Measurements from ENCODE around the gene ZBED3.
"Not testable (repeated sequence)": the region's sequence is repeated elsewhere in the genome, so short reads cannot be mapped to it uniquely, and the experiment has no call there.

ZBED3 gene, protein sequence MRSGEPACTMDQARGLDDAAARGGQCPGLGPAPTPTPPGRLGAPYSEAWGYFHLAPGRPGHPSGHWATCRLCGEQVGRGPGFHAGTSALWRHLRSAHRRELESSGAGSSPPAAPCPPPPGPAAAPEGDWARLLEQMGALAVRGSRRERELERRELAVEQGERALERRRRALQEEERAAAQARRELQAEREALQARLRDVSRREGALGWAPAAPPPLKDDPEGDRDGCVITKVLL

DNA sequence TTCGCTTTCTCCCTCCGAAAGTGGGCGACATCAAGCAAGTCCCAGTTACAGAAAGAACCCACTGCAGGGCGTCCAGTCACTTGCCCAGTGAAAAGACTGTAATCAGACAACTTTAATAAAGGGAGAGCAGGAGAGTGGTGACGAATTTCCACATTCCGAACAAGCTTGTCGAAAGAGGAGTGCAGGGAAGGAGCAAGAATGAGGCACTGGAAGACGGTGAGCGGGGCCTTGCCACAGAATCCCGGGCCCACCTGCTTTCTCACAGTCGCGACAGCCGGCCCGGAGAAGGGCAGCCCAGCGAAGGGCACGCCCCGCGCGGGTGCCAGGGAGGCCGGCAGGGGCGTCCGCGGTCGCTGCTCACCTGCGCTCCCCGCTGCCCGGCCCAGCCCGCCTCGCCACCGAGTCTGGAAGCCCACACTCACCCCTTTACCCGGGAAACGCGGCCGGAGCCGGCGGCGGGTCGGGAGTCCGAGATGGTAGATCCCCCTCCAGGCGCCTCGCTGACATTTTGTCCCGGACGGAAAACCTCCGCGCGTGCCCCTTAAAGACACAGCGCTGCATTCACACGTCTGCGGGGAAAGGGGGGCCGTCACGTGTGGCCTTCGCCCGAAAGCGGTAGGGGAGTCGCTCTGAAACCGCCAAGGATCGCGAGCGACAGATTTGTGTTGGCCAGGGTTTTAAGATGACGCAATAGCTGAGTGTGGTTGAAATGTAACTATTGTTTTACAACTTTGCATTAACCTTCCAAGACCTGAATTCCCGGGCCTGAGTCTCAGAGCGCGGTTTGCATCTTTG, at the start of gene ZBED3:
Gene ZBED3, minus strand, starts transcription at position 597 of the 795 bp plus-strand sequence. CDS start 9,407 bp downstream, outside the sequence.
- DNase-seq, result peak; percentile 46

DNA sequence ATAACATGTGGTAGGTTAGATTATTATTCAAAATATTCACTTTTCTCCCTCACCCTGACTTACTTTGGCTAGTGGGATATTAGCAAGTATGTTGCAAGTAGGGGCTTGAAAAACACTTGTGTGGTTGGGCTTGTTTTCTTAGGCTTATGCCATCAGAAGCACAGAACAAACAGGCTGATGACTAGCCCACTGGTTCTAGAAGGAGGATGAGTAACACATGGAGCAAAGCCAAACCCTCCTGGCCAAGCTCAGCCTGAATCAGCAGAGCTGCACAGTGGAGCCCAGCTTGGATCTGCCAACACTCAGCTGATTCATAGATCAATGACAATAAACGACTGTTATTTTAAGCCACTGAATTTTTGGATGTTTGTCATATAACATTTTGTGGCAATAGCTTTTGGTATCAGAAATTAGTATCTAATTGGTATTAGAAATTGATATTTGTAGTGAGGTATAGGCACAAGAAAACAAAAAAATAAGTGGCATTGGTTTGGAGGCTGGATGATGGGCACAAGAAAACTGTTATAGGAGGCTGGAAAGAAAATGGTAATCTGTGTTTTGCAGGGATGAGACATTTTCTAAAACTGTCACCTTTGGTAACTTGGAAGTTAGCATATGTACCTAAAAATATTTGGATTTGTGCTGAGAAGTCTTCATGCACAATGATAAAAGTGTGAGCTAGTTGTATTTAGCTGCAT, 46.1 kb upstream of the ZBED3 start:
- DNase-seq, result no peak

DNA sequence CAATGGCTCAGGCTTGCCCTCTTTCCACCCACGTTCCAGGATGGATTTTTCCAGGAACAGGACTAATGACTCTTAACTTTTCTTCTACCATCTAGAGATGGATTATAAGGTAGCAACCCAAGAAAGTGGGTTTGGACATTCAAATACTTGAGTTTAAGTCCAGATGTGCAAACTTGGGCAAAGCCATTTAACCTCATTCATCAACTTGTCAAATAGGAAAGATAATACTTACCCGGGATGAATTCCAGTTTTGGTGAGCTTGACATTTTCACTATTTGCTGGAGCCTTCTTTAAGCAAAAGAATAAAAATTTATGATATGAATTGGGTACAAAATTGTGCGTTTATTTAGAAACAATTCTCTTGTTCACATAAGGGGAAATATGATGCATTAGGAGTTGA, 44.3 kb upstream of the ZBED3 start:
- DNase-seq, result no peak

DNA sequence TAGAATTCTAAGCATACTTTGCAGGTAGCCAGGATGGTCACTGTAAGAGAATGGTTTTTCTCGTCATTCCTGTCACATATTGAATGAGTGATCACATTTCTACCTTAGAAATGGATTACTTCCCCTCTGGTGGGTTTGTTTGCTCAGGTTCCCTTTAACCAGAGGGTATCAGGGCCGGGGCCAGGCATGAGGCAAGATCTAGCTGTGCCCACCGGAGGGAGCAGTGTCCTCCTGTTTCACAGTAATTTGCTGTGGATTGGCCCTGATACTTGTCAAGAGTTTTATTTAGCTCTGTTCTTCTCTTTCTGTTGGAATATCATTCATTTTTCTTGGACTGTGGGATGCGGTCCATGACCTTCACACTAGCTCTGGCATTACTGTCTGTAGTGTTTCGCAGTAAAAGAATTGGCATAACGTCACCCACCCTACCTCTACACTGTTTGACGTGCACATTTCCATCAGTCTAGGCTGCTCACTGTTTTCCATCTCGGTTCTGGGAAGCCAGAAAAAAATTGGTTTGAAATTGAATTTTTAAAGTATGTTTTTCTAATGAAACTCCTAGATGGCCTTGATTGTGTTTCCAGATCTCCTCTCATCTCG, 42.4 kb upstream of the ZBED3 start:
- DNase-seq, result peak; percentile 14

DNA sequence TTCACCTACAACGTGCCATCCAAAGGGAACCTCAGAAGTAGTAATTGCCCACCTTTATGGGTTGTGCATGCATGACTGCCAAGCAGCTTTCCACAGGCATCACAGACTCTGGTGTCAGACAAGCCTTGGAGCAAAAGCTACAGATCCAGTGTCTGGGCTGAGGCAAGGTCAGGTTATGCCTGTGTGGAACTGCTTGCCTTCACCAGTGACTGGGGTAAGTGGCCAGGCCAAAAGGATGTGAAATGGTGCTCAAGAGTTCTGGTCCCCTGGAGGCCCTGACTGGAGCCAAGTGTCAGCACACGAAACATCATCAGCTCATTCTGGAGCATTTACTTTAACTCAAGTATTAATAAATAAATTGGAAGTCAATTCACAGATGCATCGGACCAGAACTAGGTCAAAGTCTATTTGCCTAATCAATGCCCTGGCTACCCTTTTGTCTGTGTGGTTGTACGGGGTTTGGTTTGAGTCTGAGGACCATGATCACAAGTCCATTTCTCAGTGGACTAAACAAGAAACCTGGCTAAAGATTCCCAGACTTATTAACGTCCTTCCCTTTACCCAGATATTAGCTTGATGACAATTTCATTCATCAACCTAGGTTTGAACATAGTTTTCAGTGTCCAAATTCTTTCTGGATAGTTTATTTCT, 41.5 kb upstream of the ZBED3 start:
- no peak for DNase-seq

DNA sequence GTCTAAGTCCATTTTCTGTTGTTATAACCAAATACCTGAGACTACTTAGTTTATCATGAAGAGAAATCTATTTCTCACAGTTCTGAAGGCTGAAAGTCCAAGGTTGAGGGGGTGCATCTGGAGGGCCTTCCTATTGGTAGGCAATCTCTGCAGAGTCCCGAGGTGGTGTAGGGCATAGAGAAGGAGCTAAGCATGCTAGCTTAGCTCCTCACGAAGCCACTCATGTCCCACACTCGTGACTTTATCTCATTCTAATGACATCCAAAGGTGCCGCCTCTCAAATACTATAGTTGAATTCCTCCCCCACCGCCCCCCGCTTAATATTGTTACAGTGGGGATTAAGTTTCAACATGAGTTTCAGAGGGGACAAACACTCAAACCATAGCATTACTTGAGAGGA, 36.0 kb upstream of the ZBED3 start:
- DNase-seq, result no peak

DNA sequence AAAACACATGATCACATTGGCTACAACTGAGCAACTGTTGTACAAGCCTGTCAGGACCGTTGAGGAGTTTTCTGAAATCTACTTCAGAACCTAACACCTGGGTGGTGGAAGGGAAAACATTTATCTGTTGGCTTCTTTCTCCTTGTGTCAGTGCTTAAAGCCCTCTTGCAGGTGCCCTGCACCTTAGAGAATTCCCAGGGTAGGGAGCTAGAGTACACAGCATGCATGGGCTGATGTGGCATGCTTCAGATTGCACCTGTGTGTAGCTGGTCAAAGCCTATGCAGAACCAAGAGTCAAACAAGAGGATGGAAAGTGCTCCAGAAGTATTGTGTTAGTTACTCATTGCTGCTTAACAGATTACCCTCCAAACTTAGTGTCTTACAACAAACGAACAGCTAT, 33.6 kb upstream of the ZBED3 start:
- DNase-seq, result no peak

DNA sequence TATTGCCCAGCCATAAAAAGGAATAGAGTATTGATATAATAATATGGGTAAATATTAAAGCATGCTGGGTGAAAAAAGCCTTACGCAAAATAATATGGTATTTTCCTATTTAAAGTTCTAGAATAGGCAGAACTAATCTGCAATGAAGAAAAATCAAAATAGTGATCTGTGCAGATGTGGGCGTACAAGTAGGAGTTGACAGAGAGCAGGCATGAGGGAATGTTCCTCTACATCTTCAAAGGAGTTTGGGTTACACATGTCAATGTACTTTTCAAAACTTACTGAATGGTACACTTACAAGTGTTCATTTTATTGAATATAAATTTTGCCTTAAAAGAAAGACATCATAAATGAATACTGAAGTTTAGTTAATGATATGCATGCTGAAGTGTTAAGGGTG, 33.0 kb upstream of the ZBED3 start:
- DNase-seq, result no peak

DNA sequence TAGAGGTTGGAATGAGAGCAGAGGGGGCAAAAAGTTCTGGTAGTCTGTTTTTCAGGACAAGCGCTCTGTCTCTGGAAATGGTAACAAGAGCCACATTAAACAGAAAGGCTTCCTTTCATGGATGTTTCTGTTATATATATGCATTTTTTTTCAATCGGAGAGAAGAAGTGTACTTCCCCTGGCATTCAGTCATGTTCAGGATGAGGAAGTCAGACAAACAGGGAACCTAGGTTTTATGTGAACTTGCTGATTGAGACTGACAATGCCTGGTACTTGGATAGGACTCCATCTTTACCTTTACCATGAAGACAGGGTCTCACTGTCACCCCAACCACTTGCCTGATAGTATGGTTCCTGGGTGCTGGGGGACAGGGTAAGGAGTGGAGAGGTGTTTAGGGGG, 30.1 kb upstream of the ZBED3 start:
- no peak for DNase-seq

DNA sequence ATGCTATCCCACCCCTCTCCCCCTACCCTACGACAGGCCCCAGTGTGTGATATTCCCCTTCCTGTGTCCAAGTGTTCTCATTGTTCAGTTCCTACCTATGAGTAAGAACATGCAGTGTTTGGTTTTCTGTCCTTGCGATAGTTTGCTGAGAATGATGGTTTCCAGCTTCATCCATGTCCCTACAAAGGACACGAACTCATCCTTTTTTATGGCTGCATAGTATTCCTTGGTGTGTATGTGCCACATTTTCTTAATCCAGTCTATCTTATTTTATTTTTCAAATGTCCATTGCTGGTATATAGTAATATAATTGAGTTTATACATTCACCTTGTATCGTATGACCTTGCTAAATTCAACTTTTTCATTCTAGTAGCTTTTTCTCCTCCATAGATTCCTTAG, 19.9 kb upstream of the ZBED3 start:
- not testable (repeated sequence) for DNase-seq

DNA sequence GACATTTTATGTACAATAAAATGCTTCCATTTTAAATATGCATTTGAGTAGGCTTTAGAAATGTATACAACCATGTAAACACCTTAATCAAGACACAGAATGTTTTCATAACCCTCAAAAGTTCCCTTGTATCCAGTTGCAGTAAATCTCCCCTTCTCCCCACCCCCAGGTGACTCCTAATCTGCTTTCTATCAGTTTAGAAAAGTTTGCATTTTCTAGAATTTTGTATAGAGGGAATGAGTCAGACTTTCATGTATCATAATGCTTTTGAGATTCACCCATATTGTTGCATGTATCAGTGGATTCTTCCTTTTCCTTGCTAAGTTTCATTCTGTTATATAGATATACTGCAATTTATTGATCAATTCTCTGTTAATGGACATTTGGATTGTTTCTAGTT, 17.7 kb upstream of the ZBED3 start:
- no peak for DNase-seq

DNA sequence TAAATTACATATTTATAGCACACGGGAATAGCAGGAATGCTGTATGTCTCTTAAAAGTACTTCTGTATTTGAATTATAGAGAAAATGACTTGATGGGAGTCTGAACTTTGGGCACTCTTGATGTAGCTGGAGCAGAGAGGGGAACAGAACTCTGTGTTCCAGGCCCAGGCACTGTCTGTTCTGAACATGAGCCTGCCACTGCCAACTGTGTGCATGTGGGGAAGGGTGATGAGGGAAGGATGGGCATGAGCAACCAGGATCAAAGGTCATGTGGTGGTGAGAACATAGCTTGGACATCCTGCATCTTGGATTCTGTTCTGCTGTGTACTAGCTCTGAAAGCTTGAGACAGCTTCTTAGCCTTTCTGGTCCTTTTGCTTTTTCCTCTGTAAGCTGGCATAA, 16.4 kb upstream of the ZBED3 start:
- DNase-seq, result no peak

DNA sequence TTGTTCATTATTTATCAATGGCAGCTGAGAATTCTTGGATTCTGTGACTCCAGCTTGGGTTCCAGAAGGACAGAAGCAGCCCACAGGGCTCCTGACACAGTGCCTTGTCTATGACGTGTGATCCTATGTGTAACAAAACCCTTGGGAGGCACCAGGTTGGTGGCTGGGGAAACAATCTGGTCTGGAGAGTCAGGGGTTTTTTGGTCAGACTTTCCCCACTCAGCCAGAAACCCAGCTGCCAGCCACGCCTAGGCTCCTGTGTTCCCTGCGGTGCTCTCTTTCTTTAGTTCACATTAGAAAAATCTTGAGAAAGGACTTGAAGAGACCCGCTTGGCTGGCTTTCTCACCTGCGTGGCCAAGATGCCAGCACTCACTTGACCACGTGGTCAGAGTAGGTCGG, 15.5 kb upstream of the ZBED3 start:
- no peak for DNase-seq

DNA sequence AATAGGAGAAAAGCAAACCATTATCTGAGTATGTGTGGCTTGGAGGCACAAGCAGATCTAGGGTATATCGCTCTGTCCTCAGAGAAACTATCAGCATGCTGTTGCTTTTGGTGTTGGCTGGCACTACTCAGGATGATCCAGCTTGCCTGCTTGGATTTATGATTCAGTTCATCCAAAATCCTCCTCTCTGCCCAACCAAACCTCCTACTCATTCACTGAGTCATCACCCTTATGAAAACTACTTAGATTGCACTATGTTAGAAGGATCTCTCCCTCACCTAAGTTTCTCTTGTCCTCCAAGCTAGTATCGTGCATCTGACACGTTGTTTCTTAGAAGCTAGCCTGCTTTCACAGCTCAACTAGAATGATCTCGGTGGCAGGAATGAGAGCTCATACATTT, 14.2 kb upstream of the ZBED3 start:
- DNase-seq, result no peak

DNA sequence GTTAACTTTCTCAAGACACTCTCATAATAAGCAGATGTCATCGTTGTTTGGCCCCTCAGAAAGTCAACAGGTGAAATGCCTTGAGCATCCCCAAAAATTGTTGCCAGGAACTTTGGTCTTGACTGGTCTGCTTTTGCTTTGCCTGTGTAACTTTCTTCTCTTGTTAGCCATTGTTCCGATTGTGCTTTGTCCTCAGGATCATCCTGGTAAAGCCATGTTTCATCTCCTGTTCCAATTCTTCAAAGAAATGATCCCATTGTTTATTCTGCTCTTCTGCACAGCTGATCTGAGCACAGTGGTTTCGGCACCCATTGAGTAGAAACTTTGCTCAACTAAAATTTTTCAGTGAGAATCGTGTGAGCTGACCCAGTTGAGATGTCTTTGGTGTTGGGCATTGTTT, 8.1 kb upstream of the ZBED3 start:
- no peak for DNase-seq

DNA sequence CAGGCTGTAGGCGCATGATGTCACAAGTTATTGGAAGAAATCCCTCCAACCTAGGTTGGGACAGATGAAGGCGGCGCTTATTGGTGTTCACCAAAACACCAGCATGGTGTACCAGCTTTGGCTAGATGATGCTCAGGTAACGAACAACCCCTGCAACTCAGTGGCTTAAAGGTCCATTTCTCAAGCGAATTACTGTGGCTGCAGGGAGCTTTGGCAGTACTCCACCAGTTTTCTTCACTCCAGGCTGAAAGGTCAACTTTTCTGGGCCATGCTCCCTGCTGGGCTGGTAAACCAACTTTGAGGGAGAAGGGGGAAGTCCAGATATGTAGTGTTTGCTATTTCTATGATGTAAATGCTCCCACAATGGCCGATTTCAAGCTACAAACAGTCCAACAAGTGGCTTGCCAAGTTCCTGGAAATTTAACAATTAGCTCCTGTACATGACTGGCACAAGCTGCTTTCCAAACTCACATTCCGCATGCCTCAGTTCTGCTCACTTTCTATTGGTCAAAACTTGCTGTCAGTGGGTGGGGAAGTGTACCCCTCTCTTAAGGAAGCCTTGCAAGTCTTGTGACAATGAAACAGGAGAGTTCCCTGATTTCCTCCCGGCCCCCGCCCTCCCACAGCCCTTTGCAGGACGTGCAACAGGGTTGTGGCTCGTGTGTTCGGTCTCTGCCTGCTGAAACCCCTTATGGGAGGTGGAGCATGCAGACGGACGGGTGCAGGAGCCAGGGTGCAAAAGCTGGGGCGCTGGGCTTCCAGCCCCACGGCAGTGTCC, 588 bp upstream of the ZBED3 start:
- DNase-seq, result no peak

DNA sequence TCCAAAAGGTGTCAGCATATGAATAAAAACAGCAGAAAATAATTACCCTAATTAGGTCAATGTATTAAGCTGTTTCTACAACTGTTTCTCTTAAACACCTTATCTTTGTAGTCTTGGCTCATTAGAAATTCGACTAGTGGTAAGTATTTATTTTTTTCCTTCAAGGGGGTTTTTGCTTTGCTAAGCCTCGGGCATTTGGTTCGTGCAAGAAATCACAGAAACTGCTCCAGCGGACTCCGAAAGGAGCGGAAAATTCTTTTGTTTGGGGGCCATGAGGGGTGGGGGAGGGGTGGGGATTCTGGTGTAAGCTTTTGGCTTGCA, 757 bp downstream of the ZBED3 start:
- no peak for DNase-seq

DNA sequence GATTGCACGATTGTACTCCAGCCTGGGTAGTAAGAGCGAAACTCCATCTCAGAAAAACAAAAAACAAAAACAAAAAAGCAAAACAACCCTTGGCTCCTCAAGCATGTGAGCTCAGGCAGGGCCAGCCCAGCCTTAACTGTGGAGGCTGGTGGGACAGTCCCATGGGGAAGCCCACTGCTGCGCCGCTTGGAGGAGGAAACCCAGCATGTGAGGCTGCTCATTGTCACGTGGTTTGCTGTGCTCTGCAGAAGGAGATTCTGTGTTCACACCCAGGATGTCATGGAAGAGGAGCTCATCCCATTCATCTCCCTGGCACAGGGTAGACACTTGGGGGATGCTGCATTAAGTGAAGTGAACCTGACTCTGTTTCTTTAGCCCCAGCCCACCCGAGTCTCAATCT, 4.0 kb downstream of the ZBED3 start:
- DNase-seq, result no peak

DNA sequence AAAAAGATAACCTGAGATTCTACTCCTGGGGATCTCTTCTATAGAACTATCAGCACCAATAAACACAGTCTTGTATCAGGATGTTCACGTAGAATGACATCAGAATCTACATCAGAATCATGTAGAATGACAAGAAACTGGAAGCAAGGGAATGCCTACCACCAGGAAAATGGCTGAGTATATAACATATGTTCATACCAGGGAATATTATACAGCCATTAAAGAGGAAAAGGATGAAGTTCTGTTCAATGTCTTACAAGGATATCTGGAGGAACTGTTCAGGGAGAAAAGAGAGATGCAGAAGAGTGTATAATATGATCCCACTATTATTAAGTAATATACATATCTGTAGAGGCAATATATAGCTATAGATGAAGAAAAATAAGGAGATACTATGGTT, 4.8 kb downstream of the ZBED3 start:
- no peak for DNase-seq

DNA sequence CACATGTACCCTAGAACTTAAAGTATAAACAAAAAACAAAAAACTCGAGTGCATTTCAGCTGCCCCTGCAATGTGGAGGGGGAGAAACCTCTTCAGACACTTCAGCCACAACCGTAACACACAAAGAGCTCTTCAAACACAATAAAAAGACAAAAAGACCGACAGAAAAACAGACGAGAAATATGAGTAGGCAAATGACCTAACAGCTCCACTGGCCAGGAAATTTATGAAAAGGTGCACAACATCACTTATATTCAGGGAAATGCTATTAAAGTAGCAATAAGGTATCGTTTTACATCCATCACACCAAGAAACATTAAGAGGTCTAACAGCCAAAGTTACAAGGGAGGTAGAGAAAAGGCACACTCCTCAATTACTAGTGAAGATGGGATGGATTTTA, 6.2 kb downstream of the ZBED3 start:
- DNase-seq, result no peak

DNA sequence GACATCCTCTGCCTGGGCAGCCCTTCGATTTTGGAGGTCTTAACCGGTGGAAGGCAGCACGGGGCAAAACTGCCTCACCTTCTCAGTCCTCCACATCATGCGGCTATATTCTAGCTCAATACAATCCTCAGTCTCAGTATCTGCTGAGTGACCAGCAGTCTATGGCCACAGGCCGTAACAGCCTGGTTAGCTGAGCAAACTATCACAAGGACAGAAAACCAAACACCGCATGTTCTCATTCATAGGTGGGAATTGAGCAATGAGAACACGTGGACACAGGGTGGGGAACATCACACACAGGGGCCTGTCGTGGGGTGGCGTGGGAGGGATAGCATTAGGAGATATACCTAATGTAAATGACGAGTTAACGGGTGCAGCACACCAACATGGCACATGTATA, 6.6 kb downstream of the ZBED3 start:
- not testable (repeated sequence) for DNase-seq

DNA sequence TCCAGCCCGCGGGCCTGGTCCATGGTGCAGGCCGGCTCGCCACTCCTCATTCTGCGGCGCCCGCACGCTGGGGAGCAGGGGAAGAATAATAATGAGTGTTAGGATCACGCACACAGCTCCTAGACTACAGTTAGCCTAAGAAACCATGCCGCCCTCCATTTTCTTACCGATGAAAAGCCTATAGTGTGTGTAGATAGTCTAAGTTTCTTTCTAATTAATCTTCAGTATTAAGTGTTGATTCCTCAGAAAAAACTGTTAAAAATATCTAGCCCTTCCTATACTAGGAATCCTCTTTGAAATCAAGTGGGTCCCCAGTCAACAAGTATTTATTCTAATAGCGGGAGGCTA, 9.3 kb downstream of the ZBED3 start:
- no peak for DNase-seq
